ENCODE results near the gene C1orf21.
A peak's percentile ranks its signal among the peaks of the same experiment; 100 is the strongest.

C1orf21 gene

GRCh38 chr1:184483101-184483683 is 96.4 kb downstream of the C1orf21 start:
- TF ChIP-seq GATA1 (IDR thresholded peaks at IDR 0.05; ENCODE audit: low read depth, low read length), result no peak
- TF ChIP-seq POLR2A (IDR thresholded peaks at IDR 0.05; ENCODE audit: low read length), result no peak
- DNase-seq, result no peak

- no peak for TF ChIP-seq POLR2A (IDR thresholded peaks at IDR 0.05; ENCODE audit: low read length)
- TF ChIP-seq GATA1 (IDR thresholded peaks at IDR 0.05; ENCODE audit: low read depth, low read length), result no peak
- DNase-seq, result no peak
Observed at GRCh38 chr1:184485751-184486723, 99.2 kb downstream of the C1orf21 start.

- no peak for DNase-seq
- TF ChIP-seq POLR2A (IDR thresholded peaks at IDR 0.05; ENCODE audit: low read length), result no peak
- TF ChIP-seq GATA1 (IDR thresholded peaks at IDR 0.05; ENCODE audit: low read depth, low read length), result no peak
Observed at GRCh38 chr1:184486761-184487445, 100.1 kb downstream of the C1orf21 start.

- TF ChIP-seq POLR2A (IDR thresholded peaks at IDR 0.05; ENCODE audit: low read length) (no peak), GATA1 (IDR thresholded peaks at IDR 0.05; ENCODE audit: low read depth, low read length) (no peak)
- no peak for DNase-seq
Observed at GRCh38 chr1:184487531-184488193, 100.8 kb downstream of the C1orf21 start.

- TF ChIP-seq POLR2A (IDR thresholded peaks at IDR 0.05; ENCODE audit: low read length) (no peak), GATA1 (IDR thresholded peaks at IDR 0.05; ENCODE audit: low read depth, low read length) (no peak)
- no peak for DNase-seq
Observed at GRCh38 chr1:184489908-184490307, 103.1 kb downstream of the C1orf21 start.

GRCh38 chr1:184492536-184492935 is 105.7 kb downstream of the C1orf21 start:
- TF ChIP-seq GATA1 (IDR thresholded peaks at IDR 0.05; ENCODE audit: low read depth, low read length) (no peak), POLR2A (IDR thresholded peaks at IDR 0.05; ENCODE audit: low read length) (no peak)
- DNase-seq, result peak in 1 of 2 experiments; percentile 25

GRCh38 chr1:184493987-184494388 is 107.2 kb downstream of the C1orf21 start:
- no peak for DNase-seq

GRCh38 chr1:184494929-184495328 is 108.1 kb downstream of the C1orf21 start:
- TF ChIP-seq POLR2A (IDR thresholded peaks at IDR 0.05; ENCODE audit: low read length), result no peak
- no peak for TF ChIP-seq GATA1 (IDR thresholded peaks at IDR 0.05; ENCODE audit: low read depth, low read length)

More at GRCh38 chr1:184493987-184494388, 107.2 kb downstream of the C1orf21 start:
- TF ChIP-seq POLR2A (IDR thresholded peaks at IDR 0.05; ENCODE audit: low read length) (no peak), GATA1 (IDR thresholded peaks at IDR 0.05; ENCODE audit: low read depth, low read length) (no peak)

GRCh38 chr1:184497959-184498723 is 111.3 kb downstream of the C1orf21 start:
- TF ChIP-seq POLR2A (IDR thresholded peaks at IDR 0.05; ENCODE audit: low read length) (no peak), GATA1 (IDR thresholded peaks at IDR 0.05; ENCODE audit: low read depth, low read length) (no peak)
- DNase-seq, result no peak

More at GRCh38 chr1:184494929-184495328, 108.1 kb downstream of the C1orf21 start:
- no peak for DNase-seq

GRCh38 chr1:184499616-184500015 is 112.8 kb downstream of the C1orf21 start:
- DNase-seq, result no peak
- TF ChIP-seq GATA1 (IDR thresholded peaks at IDR 0.05; ENCODE audit: low read depth, low read length) (no peak), POLR2A (IDR thresholded peaks at IDR 0.05; ENCODE audit: low read length) (no peak)

GRCh38 chr1:184502161-184502560 is 115.3 kb downstream of the C1orf21 start:
- no peak for DNase-seq
- no peak for TF ChIP-seq GATA1 (IDR thresholded peaks at IDR 0.05; ENCODE audit: low read depth, low read length)
- TF ChIP-seq POLR2A (IDR thresholded peaks at IDR 0.05; ENCODE audit: low read length), result no peak

GRCh38 chr1:184503221-184503749 is 116.5 kb downstream of the C1orf21 start:
- no peak for DNase-seq
- TF ChIP-seq POLR2A (IDR thresholded peaks at IDR 0.05; ENCODE audit: low read length), result no peak
- no peak for TF ChIP-seq GATA1 (IDR thresholded peaks at IDR 0.05; ENCODE audit: low read depth, low read length)
